OCI-LY1 (cell line): Measurements from ENCODE around the gene KLK2.

ENCODE experiments used
- H2AFZ ChIP-seq: fragments of 200-600 bp; sonication (generic), shearing (Covaris generic); 2 replicates; pipeline ENCODE4 v1.6.0; 2014; ENCODE audit warnings: antibody characterized with exemption, mild to moderate bottlenecking, low read length
- H3F3A ChIP-seq: fragments of 200-600 bp; sonication (generic), shearing (Covaris generic); 2 replicates; pipeline ENCODE4 v1.6.0; 2014; ENCODE audit warnings: mild to moderate bottlenecking, antibody characterized with exemption, low read length, moderate library complexity; ENCODE audit not compliant: insufficient read depth
- H3K27ac ChIP-seq: fragments of 200-600 bp; sonication (generic); 2 replicates; pipeline ENCODE4 v1.5.1; 2014; ENCODE audit warnings: low read length, mixed run types, mild to moderate bottlenecking, low read depth; ENCODE audit not compliant: poor library complexity, severe bottlenecking
- H3K27me3 ChIP-seq: fragments of 200-600 bp; sonication (generic); 2 replicates; pipeline ENCODE4 v1.6.0; 2014; ENCODE audit warnings: antibody characterized with exemption, mild to moderate bottlenecking, low read length, moderate library complexity; ENCODE audit not compliant: insufficient read depth
- H3K36me3 ChIP-seq: fragments of 200-600 bp; sonication (generic); 2 replicates; pipeline ENCODE4 v1.6.1; 2014; ENCODE audit warnings: mild to moderate bottlenecking, antibody characterized with exemption, low read length, moderate library complexity, mixed read lengths; ENCODE audit not compliant: insufficient read depth
- H3K4me1 ChIP-seq: fragments of 200-600 bp; sonication (generic); 2 replicates; pipeline ENCODE4 v1.5.1; 2014; ENCODE audit warnings: mild to moderate bottlenecking, low read length, moderate library complexity; ENCODE audit not compliant: insufficient read depth, severe bottlenecking
- H3K4me2 ChIP-seq: fragments of 200-600 bp; sonication (generic), shearing (Covaris generic); 2 replicates; pipeline ENCODE4 v1.6.1; 2014; ENCODE audit warnings: low read length
- H3K4me3 ChIP-seq: fragments of 200-600 bp; sonication (generic); 2 replicates; pipeline ENCODE4 v1.5.1; 2014; ENCODE audit warnings: low read length, low read depth, mild to moderate bottlenecking, mixed read lengths; ENCODE audit not compliant: poor library complexity, severe bottlenecking
- H3K79me2 ChIP-seq: fragments of 200-600 bp; shearing (Covaris generic); 2 replicates; pipeline ENCODE4 v1.6.1; 2016; ENCODE audit warnings: mixed run types, low read length, mixed read lengths; ENCODE audit not compliant: insufficient read depth
- H3K9ac ChIP-seq: fragments of 200-600 bp; sonication (generic), shearing (Covaris generic); 2 replicates; pipeline ENCODE4 v1.6.1; 2014; ENCODE audit warnings: mild to moderate bottlenecking, low read length, mixed read lengths
- H3K9me2 ChIP-seq: fragments of 200-600 bp; sonication (generic), shearing (Covaris generic); 2 replicates; pipeline ENCODE4 v1.6.1; 2014; ENCODE audit warnings: low read depth, mild to moderate bottlenecking, low read length, mixed read lengths
- H3K9me3 ChIP-seq: fragments of 200-600 bp; shearing (Covaris generic); 2 replicates; pipeline ENCODE4 v1.6.1; 2014; ENCODE audit warnings: low read length, mixed read lengths
- H4K20me1 ChIP-seq: fragments of 200-600 bp; sonication (generic), shearing (Covaris generic); 2 replicates; pipeline ENCODE4 v1.6.0; 2016; ENCODE audit warnings: mild to moderate bottlenecking, low read length; ENCODE audit not compliant: insufficient read depth
- CTCF ChIP-seq: fragments of 200-600 bp; sonication (generic), shearing (Covaris generic); IDR thresholded peaks from 2 replicates; pipeline ENCODE4 v1.5.1; 2017; ENCODE audit warnings: mild to moderate bottlenecking, antibody characterized with exemption, low read length, moderate library complexity, mixed read lengths
- EZH2 ChIP-seq: fragments of 200-600 bp; sonication (generic), shearing (Covaris generic); IDR thresholded peaks from 2 replicates; pipeline ENCODE4 v1.8.0; 2017; ENCODE audit warnings: borderline replicate concordance, mixed run types, mild to moderate bottlenecking, antibody characterized with exemption, low read length, moderate library complexity, mixed read lengths

KLK2 gene

DNA sequence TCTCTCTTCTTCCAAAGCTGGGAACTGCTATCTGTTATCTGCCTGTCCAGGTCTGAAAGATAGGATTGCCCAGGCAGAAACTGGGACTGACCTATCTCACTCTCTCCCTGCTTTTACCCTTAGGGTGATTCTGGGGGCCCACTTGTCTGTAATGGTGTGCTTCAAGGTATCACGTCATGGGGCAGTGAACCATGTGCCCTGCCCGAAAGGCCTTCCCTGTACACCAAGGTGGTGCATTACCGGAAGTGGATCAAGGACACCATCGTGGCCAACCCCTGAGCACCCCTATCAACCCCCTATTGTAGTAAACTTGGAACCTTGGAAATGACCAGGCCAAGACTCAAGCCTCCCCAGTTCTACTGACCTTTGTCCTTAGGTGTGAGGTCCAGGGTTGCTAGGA lies 13.4 kb upstream of the KLK2 start:
- Histone ChIP-seq H2AFZ (no peak overlapping the region), H3K4me2 (no peak overlapping the region), H3K36me3 (no peaks in the 10 kb centered on the region), H3K27me3 (no peaks in the 10 kb centered on the region; the same call in 1 of the 2 replicates), H3K27ac (no peak overlapping the region), H3F3A (no peaks in the 10 kb centered on the region), H3K4me3 (no peak overlapping the region), H3K9me3 (no peaks in the 10 kb centered on the region), H3K4me1 (no peaks in the 10 kb centered on the region), H4K20me1 (no peaks in the 10 kb centered on the region), H3K79me2 (no peaks in the 10 kb centered on the region), H3K9me2 (no peaks in the 10 kb centered on the region), H3K9ac (no peak overlapping the region)
- TF ChIP-seq EZH2 (no peak), CTCF (no peak)

GRCh38 chr19:50861010-50861409 lies 12.2 kb upstream of the KLK2 start:
- Histone ChIP-seq H3K36me3 (no peaks in the 10 kb centered on the region), H2AFZ (no peak overlapping the region), H3K9me3 (no peaks in the 10 kb centered on the region), H4K20me1 (no peaks in the 10 kb centered on the region), H3F3A (no peaks in the 10 kb centered on the region), H3K9ac (no peak overlapping the region), H3K4me1 (no peaks in the 10 kb centered on the region), H3K27me3 (no peaks in the 10 kb centered on the region; the same call in 1 of the 2 replicates), H3K27ac (no peak overlapping the region), H3K4me2 (no peak overlapping the region), H3K9me2 (no peaks in the 10 kb centered on the region), H3K4me3 (no peak overlapping the region), H3K79me2 (no peaks in the 10 kb centered on the region)
- TF ChIP-seq EZH2 (no peak), CTCF (no peak)

- Histone ChIP-seq H3K9ac (no peak overlapping the region), H3K4me2 (no peak overlapping the region), H3K9me2 (no peaks in the 10 kb centered on the region), H3K9me3 (no peaks in the 10 kb centered on the region), H4K20me1 (no peaks in the 10 kb centered on the region), H2AFZ (no peak overlapping the region), H3K27me3 (no peaks in the 10 kb centered on the region; the same call in 1 of the 2 replicates), H3K4me3 (no peak overlapping the region), H3F3A (no peaks in the 10 kb centered on the region), H3K36me3 (no peaks in the 10 kb centered on the region), H3K4me1 (no peaks in the 10 kb centered on the region), H3K27ac (no peak overlapping the region), H3K79me2 (no peaks in the 10 kb centered on the region)
- TF ChIP-seq EZH2 (no peak), CTCF (no peak)
Measured at GRCh38 chr19:50861496-50862286, 11.5 kb upstream of the KLK2 start.
